Mesothelial cell of epicardium (in vitro differentiated cells): ENCODE results near the gene WDR36. TPM values are rescaled to one million over a fixed set of nuclear protein-coding genes. Genes with fewer than 3 reads are reported as not detected.
"Not testable (repeated sequence)": the region's sequence is repeated elsewhere in the genome, so short reads cannot be mapped to it uniquely, and the experiment has no call there.

Experiments
- DNase-seq, 2 experiments: peaks; one replicate each; pipeline ENCODE4 v3.0.0; 2021; ENCODE audit warnings: low spot score in 2 of 2; ENCODE audit not compliant: unreplicated experiment in 2 of 2
- H3K27ac Mint-ChIP-seq: 2 replicates; pipeline ENCODE4 v1.8.0; 2021; ENCODE audit warnings: mixed read lengths
- H3K27me3 Mint-ChIP-seq: 2 replicates; pipeline ENCODE4 v1.8.0; 2021; ENCODE audit warnings: low read depth, mixed read lengths
- H3K36me3 Mint-ChIP-seq: 2 replicates; pipeline ENCODE4 v1.8.0; 2021; ENCODE audit warnings: mixed read lengths
- H3K4me1 Mint-ChIP-seq: 2 replicates; pipeline ENCODE4 v1.8.0; 2021; ENCODE audit warnings: mixed read lengths
- H3K4me3 Mint-ChIP-seq: 2 replicates; pipeline ENCODE4 v1.8.0; 2021; ENCODE audit warnings: mild to moderate bottlenecking, moderate library complexity, mixed read lengths
- H3K9me3 Mint-ChIP-seq: 2 replicates; pipeline ENCODE4 v1.8.0; 2021; ENCODE audit warnings: mixed read lengths
- total RNA-seq: library from RNA; stranded (reverse); gene quantifications from 3 replicates; pipeline ENCODE4 v1.2.1, GENCODE V29; 2021
- TF ChIP-seq, protein P1 (sequence below): fragments of 200-600 bp; sonication (generic); IDR thresholded peaks from one replicate; pipeline ENCODE4 v1.5.0; 2021; ENCODE audit warnings: antibody characterized with exemption; ENCODE audit not compliant: unreplicated experiment

WDR36 gene
- total RNA-seq, 1 donor from 2014 or later: 37.6 TPM

- TF ChIP-seq, protein P1, sequence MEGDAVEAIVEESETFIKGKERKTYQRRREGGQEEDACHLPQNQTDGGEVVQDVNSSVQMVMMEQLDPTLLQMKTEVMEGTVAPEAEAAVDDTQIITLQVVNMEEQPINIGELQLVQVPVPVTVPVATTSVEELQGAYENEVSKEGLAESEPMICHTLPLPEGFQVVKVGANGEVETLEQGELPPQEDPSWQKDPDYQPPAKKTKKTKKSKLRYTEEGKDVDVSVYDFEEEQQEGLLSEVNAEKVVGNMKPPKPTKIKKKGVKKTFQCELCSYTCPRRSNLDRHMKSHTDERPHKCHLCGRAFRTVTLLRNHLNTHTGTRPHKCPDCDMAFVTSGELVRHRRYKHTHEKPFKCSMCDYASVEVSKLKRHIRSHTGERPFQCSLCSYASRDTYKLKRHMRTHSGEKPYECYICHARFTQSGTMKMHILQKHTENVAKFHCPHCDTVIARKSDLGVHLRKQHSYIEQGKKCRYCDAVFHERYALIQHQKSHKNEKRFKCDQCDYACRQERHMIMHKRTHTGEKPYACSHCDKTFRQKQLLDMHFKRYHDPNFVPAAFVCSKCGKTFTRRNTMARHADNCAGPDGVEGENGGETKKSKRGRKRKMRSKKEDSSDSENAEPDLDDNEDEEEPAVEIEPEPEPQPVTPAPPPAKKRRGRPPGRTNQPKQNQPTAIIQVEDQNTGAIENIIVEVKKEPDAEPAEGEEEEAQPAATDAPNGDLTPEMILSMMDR: no peak
- DNase-seq: no peak
- peak overlapping the region; percentile 50 for H3K27ac Mint-ChIP-seq
- no peaks in the 10 kb centered on the region for H3K36me3 Mint-ChIP-seq
- no peak overlapping the region for H3K4me3 Mint-ChIP-seq
- H3K4me1 Mint-ChIP-seq: peaks cover 48% of the 10 kb centered on the region
- no peaks in the 10 kb centered on the region for H3K27me3 Mint-ChIP-seq
- H3K9me3 Mint-ChIP-seq: peaks cover 8% of the 10 kb centered on the region
Measured at GRCh38 chr5:111135946-111136345, 43.8 kb downstream of the WDR36 start.

GRCh38 chr5:111138096-111138495 is 45.9 kb downstream of the WDR36 start:
- H3K27ac Mint-ChIP-seq: no peak overlapping the region
- H3K4me3 Mint-ChIP-seq: no peak overlapping the region
- H3K9me3 Mint-ChIP-seq: peaks cover 21% of the 10 kb centered on the region
- no peaks in the 10 kb centered on the region for H3K27me3 Mint-ChIP-seq
- H3K4me1 Mint-ChIP-seq: peaks cover 29% of the 10 kb centered on the region
- DNase-seq: no peak
- TF ChIP-seq, protein P1: no peak
- no peaks in the 10 kb centered on the region for H3K36me3 Mint-ChIP-seq

DNA sequence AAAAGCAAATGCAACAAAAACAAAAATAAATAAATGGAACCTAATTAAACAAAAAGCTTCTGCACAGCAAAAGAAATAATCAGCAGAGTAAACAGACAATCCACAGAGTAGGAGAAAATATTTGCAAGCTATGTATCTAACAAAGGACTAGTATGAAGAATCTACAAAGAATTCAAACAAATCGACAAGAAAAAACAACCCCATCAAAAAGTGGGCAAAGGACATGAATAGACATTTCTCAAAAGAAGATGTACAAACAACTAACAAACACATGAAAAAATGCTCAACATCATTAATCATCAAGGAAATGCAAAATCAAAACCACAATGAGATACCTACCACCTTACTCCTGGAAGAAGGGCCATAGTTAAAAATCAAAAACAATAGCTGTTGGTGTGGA is 49.3 kb downstream of the WDR36 start:
- not testable (repeated sequence) for H3K36me3 Mint-ChIP-seq, DNase-seq, H3K4me3 Mint-ChIP-seq, H3K27me3 Mint-ChIP-seq, H3K4me1 Mint-ChIP-seq, H3K27ac Mint-ChIP-seq
- peaks cover 21% of the 10 kb centered on the region for H3K9me3 Mint-ChIP-seq

DNA sequence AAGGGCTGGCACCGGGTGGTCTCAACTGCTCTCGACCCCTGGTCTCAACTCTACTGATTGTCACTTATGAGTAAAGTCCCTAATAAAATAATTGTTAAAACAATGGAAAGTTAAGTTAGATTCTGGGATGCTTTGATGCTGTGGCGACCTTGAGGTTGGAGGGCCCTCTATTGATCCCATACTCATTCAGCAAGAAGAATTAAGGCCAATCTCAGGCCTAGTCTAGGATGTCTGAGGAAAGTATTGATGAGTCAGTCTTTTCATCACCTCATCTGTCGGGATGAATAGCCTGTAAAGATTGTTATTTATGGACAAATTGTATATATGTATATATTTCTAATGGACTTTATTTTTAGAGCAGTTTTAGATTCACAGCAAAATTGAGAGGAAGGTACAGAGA is 50.8 kb downstream of the WDR36 start:
- Mint-ChIP-seq H3K36me3 (no peaks in the 10 kb centered on the region), H3K27me3 (no peaks in the 10 kb centered on the region), H3K9me3 (peaks cover 22% of the 10 kb centered on the region), H3K4me3 (no peak overlapping the region), H3K4me1 (no peaks in the 10 kb centered on the region), H3K27ac (no peak overlapping the region)
- TF ChIP-seq, protein P1: no peak
- DNase-seq: no peak

GRCh38 chr5:111143910-111144309 is 51.8 kb downstream of the WDR36 start:
- Mint-ChIP-seq H3K9me3 (peaks cover 25% of the 10 kb centered on the region), H3K27ac (no peak overlapping the region)
- DNase-seq: no peak

DNA sequence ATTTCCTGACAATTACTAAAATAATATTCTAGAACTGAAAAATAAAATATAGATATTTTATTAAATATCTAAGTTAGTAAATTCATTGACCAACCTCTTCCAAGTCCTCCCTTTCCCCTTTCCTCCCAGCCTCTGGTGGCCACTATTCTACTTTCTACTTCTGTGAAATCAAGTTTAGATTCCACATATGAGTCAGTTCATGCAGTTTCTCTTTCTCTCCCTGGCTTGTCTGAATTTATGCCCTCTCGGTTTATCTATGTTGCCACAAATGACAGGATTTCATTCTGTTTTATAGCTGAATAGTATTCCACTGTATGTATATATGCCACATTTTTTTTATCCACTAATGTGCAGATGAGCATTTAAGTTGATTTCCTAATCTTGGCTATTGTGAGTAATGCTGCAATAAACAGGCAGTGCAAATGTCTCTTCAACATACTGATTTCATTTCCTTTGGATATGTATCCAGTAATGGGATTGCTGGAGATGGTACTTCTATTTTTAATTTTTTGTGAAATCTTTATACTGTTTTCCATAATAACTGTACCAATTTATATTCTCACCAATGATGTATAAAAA is 52.3 kb downstream of the WDR36 start:
- Mint-ChIP-seq H3K9me3 (peaks cover 24% of the 10 kb centered on the region), H3K4me3 (no peak overlapping the region), H3K36me3 (no peaks in the 10 kb centered on the region), H3K27ac (no peak overlapping the region), H3K27me3 (no peaks in the 10 kb centered on the region), H3K4me1 (no peaks in the 10 kb centered on the region)
- no peak for DNase-seq
- TF ChIP-seq, protein P1: no peak

More at GRCh38 chr5:111143910-111144309, 51.8 kb downstream of the WDR36 start:
- no peaks in the 10 kb centered on the region for H3K27me3 Mint-ChIP-seq
- no peak overlapping the region for H3K4me3 Mint-ChIP-seq
- TF ChIP-seq, protein P1: no peak
- H3K4me1 Mint-ChIP-seq: no peaks in the 10 kb centered on the region
- H3K36me3 Mint-ChIP-seq: no peaks in the 10 kb centered on the region
